Tibial nerve (tissue), 4 donors: ENCODE data around the gene PTMS. TPM values are rescaled to one million over a fixed set of nuclear protein-coding genes. Genes with fewer than 3 reads are reported as not detected.

ENCODE experiments used
- DNase-seq, 2 donors: peaks; one replicate each; pipeline ENCODE4 v3.0.0-alpha.2; 2019; ENCODE audit warnings: low spot score in 2 of 2
- H3K27ac ChIP-seq, 4 donors: fragments of 200-600 bp; sonication (generic) in 3 of 4; one replicate each; pipeline ENCODE4 v1.5.1; 2017 to 2019; ENCODE audit warnings: mild to moderate bottlenecking in 1 of 4
- H3K27me3 ChIP-seq, 2 donors: fragments of 200-600 bp; sonication (generic) in 1 of 2; one replicate each; pipeline versions ENCODE4 v1.5.1 to v1.6.0; 2017 to 2019
- H3K36me3 ChIP-seq, 3 donors: fragments of 200-600 bp; sonication (generic); one replicate each; pipeline ENCODE4 v1.5.1; 2018 to 2019
- H3K4me1 ChIP-seq, 4 donors: fragments of 200-600 bp; sonication (generic) in 3 of 4; one replicate each; pipeline ENCODE4 v1.5.1; 2017 to 2019
- H3K4me3 ChIP-seq, 4 donors: fragments of 200-600 bp; sonication (generic) in 3 of 4; one replicate each; pipeline ENCODE4 v1.5.1; 2017 to 2019; ENCODE audit warnings: mild to moderate bottlenecking in 1 of 4, moderate library complexity in 1 of 4
- H3K9me3 ChIP-seq, 4 donors: fragments of 200-600 bp; sonication (generic) in 3 of 4; one replicate each; pipeline ENCODE4 v1.5.1; 2017 to 2019
- EP300 ChIP-seq, 2 donors: sonication (generic); formaldehyde crosslinking; IDR thresholded peaks; one replicate each; pipeline ENCODE4 v1.6.1; 2017; ENCODE audit warnings: antibody characterized with exemption in 2 of 2, mild to moderate bottlenecking in 1 of 2
- POLR2A ChIP-seq, 2 donors: fragments of 450-650 bp; IDR thresholded peaks; one replicate each; pipeline ENCODE4 v1.6.1; 2017; ENCODE audit warnings: antibody characterized with exemption in 2 of 2, mild to moderate bottlenecking in 2 of 2, moderate library complexity in 2 of 2
- WGBS, 2 donors: methylation state at CpG; one replicate each; pipeline ENCODE4 v1.1.5; 2018; 5-methylcytosine and 5-hydroxymethylcytosine counted together
- total RNA-seq, 4 donors: library from RNA; depleted of rRNA; stranded (reverse); fragments of >200 nt; gene quantifications; one replicate each; pipeline ENCODE4 v1.1.0, GENCODE V29; 2016
- TF ChIP-seq, protein P1 (sequence below), 5 experiments: fragments of 200-600 bp in 3 of 5; fragments of 450-650 bp in 2 of 5; sonication (generic) in 3 of 5; IDR thresholded peaks; one replicate each; pipeline ENCODE4 v1.5.1; 2016 to 2019; ENCODE audit warnings: antibody characterized with exemption in 5 of 5, mild to moderate bottlenecking in 3 of 5, moderate library complexity in 2 of 5

The PTMS gene
- total RNA-seq, 4 donors from 2014 or later, result 112 to 225 (median 174) TPM

DNA sequence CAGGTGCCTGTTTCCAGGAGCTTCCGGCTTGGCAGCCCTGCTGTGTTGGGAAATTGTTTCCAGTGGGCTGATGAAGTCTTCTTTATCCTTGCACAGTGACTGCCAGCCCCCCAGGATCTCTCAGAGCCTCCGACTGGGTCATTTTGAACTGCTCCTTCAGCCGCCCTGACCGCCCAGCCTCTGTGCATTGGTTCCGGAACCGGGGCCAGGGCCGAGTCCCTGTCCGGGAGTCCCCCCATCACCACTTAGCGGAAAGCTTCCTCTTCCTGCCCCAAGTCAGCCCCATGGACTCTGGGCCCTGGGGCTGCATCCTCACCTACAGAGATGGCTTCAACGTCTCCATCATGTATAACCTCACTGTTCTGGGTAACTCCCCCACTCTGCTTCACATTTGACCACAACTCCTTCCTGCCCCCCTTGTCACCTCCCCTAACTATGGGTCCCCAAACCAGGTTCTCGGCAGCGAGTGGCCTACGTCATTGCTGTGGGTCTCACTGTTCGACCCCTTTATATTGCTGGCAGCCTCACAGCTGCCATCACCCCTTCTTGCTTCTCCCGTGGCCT lies 8.4 kb downstream of the PTMS start:
- no peak for DNase-seq
- Histone ChIP-seq H3K9me3 (no peaks in the 10 kb centered on the region), H3K27me3 (no peaks in the 10 kb centered on the region), H3K27ac (peak overlapping the region in 1 of 4 donors; percentile 59), H3K36me3 (peaks cover 0 to 37% (median 0%) of the 10 kb centered on the region in 3 donors), H3K4me1 (peaks cover 0 to 63% (median 19%) of the 10 kb centered on the region in 4 donors), H3K4me3 (no peak overlapping the region)
- 88 to 92% methylated on average over 15 of the region's 15 CpGs for WGBS, 2 donors
- TF ChIP-seq, protein P1, sequence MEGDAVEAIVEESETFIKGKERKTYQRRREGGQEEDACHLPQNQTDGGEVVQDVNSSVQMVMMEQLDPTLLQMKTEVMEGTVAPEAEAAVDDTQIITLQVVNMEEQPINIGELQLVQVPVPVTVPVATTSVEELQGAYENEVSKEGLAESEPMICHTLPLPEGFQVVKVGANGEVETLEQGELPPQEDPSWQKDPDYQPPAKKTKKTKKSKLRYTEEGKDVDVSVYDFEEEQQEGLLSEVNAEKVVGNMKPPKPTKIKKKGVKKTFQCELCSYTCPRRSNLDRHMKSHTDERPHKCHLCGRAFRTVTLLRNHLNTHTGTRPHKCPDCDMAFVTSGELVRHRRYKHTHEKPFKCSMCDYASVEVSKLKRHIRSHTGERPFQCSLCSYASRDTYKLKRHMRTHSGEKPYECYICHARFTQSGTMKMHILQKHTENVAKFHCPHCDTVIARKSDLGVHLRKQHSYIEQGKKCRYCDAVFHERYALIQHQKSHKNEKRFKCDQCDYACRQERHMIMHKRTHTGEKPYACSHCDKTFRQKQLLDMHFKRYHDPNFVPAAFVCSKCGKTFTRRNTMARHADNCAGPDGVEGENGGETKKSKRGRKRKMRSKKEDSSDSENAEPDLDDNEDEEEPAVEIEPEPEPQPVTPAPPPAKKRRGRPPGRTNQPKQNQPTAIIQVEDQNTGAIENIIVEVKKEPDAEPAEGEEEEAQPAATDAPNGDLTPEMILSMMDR (IDR thresholded peaks at IDR 0.05), result no peak
- TF ChIP-seq EP300 (IDR thresholded peaks at IDR 0.05) (no peak), POLR2A (IDR thresholded peaks at IDR 0.05) (no peak)

DNA sequence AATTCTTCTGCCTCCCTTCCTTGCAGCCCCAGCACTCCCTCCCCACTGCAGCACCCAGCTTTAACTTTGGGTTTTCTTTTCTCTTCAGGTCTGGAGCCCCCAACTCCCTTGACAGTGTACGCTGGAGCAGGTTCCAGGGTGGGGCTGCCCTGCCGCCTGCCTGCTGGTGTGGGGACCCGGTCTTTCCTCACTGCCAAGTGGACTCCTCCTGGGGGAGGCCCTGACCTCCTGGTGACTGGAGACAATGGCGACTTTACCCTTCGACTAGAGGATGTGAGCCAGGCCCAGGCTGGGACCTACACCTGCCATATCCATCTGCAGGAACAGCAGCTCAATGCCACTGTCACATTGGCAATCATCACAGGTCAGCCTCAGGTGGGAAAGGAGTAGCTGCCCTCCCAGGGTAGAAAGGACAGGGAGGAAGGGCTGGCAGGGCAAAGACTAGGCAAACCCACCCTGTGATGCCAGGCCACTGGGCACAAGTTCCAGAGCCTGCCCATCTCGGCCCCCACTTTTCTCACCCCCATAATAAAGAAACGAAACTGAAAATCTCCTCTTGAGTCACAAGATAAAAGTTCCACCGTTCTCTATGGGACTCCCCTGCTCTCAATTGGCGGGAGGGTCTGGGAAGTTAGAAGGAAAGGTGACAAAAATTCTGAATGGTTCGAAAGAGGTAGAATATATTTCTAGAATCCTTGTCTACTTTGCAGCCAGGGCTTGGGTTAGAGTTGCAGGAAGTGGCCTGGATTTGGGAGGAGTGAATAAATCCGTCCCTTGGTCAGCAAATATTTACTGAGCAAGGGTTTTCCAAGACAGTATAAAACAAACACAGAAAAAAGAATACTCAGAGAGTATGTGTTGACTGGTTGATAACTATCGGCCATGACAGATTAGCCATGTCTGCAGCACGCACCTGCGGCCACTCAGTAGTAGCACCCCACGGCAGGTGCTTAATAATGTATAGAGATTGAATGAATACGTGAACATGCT lies 9.3 kb downstream of the PTMS start:
- Histone ChIP-seq H3K4me1 (peaks cover 0 to 54% (median 18%) of the 10 kb centered on the region in 4 donors), H3K9me3 (no peaks in the 10 kb centered on the region), H3K27me3 (no peaks in the 10 kb centered on the region), H3K4me3 (no peak overlapping the region), H3K36me3 (peaks cover 0 to 28% (median 0%) of the 10 kb centered on the region in 3 donors), H3K27ac (peak overlapping the region in 1 of 4 donors; percentile 49)
- TF ChIP-seq, protein P1 (IDR thresholded peaks at IDR 0.05), result no peak
- TF ChIP-seq POLR2A (IDR thresholded peaks at IDR 0.05) (no peak), EP300 (IDR thresholded peaks at IDR 0.05) (no peak)
- DNase-seq, result no peak
- 84 to 87% methylated on average over 16 of the region's 16 CpGs for WGBS, 2 donors

DNA sequence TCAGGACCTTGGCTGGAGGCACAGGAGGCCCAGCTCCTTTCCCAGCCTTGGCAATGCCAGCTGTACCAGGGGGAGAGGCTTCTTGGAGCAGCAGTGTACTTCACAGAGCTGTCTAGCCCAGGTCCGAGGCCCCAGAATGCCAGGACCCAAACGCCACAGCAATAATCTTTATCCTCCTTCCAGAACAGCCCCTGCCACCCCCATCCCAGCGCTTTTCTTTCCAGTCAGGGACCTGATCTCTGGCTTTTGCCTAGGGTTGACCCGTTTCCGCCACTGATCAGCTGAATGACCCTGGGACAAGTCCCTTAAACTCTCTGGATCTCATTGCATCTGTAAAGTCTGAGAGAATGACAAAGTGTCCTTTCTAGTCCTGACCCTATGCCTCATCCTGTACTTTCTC lies 11.2 kb downstream of the PTMS start:
- no peaks in the 10 kb centered on the region for H3K9me3 ChIP-seq
- DNase-seq, result no peak
- peaks cover 0 to 13% (median 0%) of the 10 kb centered on the region in 3 donors for H3K36me3 ChIP-seq
- no peak overlapping the region for H3K27ac ChIP-seq
- peaks cover 0 to 35% (median 7%) of the 10 kb centered on the region in 4 donors for H3K4me1 ChIP-seq
- H3K27me3 ChIP-seq, result no peaks in the 10 kb centered on the region
- WGBS, 2 donors, result 88% methylated on average over 5 of the region's 5 CpGs
- H3K4me3 ChIP-seq, result no peak overlapping the region
- no peak for TF ChIP-seq EP300 (IDR thresholded peaks at IDR 0.05)
- TF ChIP-seq, protein P1 (IDR thresholded peaks at IDR 0.05), result no peak
- TF ChIP-seq POLR2A (IDR thresholded peaks at IDR 0.05), result no peak

DNA sequence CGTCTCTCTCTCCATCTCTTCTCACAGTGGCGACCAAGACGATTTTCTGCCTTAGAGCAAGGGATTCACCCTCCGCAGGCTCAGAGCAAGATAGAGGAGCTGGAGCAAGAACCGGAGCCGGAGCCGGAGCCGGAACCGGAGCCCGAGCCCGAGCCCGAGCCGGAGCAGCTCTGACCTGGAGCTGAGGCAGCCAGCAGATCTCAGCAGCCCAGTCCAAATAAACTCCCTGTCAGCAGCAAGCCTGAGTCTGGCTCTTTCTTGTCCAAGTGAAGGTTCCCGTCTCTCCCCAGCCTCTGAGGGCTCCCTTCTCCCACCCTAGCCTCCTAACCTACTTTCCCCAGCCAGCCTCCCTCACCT lies 12.0 kb downstream of the PTMS start:
- Histone ChIP-seq H3K4me3 (peak overlapping the region; percentile 24 to 45 (median 38)), H3K27me3 (no peaks in the 10 kb centered on the region), H3K9me3 (no peaks in the 10 kb centered on the region), H3K36me3 (peaks cover 0 to 13% (median 0%) of the 10 kb centered on the region in 3 donors), H3K27ac (peak overlapping the region; percentile 50 to 70 (median 54)), H3K4me1 (peaks cover 0 to 27% (median 7%) of the 10 kb centered on the region in 4 donors)
- no peak for TF ChIP-seq POLR2A (IDR thresholded peaks at IDR 0.05)
- TF ChIP-seq, protein P1 (IDR thresholded peaks at IDR 0.05), result no peak
- TF ChIP-seq EP300 (IDR thresholded peaks at IDR 0.05), result no peak
- DNase-seq, result no peak
- WGBS, 2 donors, result 24 to 40% methylated on average over 14 of the region's 14 CpGs
